GM12878 (cell line): ENCODE measurements around the gene VPS33B. TPM values are rescaled to one million over a fixed set of nuclear protein-coding genes. Genes with fewer than 3 reads are reported as not detected.

Experiments
- BACH1 ChIP-seq: fragments of 450-650 bp; IDR thresholded peaks from 2 replicates; pipeline ENCODE4 v1.6.1; 2017; ENCODE audit warnings: mild to moderate bottlenecking, borderline replicate concordance
- BRCA1 ChIP-seq: IDR thresholded peaks from 2 replicates; pipeline ENCODE4 v1.6.1; 2011; ENCODE audit warnings: low read depth, low read length, improper control_type of control experiment
- CBFB ChIP-seq: IDR thresholded peaks from 2 replicates; pipeline ENCODE4 v1.6.1; 2016; ENCODE audit warnings: antibody characterized with exemption, low read depth
- CEBPB ChIP-seq, 2 experiments: fragments of 150-350 bp in 1 of 2; IDR thresholded peaks; 2 replicates each; pipeline ENCODE4 v1.6.1; 2012 to 2014; ENCODE audit warnings: low read depth in 2 of 2, low read length in 2 of 2, borderline replicate concordance in 1 of 2, inconsistent platforms in 1 of 2
- DPF2 ChIP-seq: fragments of 450-650 bp; IDR thresholded peaks from 2 replicates; pipeline ENCODE4 v1.6.1; 2017; ENCODE audit warnings: mild to moderate bottlenecking
- E2F4 ChIP-seq: IDR thresholded peaks from 2 replicates; pipeline ENCODE4 v1.6.1; 2012; ENCODE audit warnings: low read depth, low read length, improper control_type of control experiment
- EP300 ChIP-seq, 2 experiments: fragments of 150-350 bp in 1 of 2; IDR thresholded peaks; 2 replicates each; pipeline ENCODE4 v1.6.1; 2011 to 2012; ENCODE audit warnings: low read depth in 2 of 2, low read length in 2 of 2, borderline replicate concordance in 1 of 2, improper control_type of control experiment in 1 of 2, inconsistent platforms in 1 of 2; ENCODE audit not compliant: control insufficient read depth in 1 of 2
- EZH2 ChIP-seq: IDR thresholded peaks from 2 replicates; pipeline ENCODE4 v1.6.1; 2012; ENCODE audit warnings: low read depth, mild to moderate bottlenecking, control low read depth, inconsistent platforms, low read length, borderline replicate concordance; ENCODE audit not compliant: control insufficient read depth
- HCFC1 ChIP-seq: fragments of 150-350 bp; IDR thresholded peaks from 2 replicates; pipeline ENCODE4 v1.6.1; 2014; ENCODE audit warnings: low read length
- HDGF ChIP-seq: fragments of 450-650 bp; IDR thresholded peaks from 2 replicates; pipeline ENCODE4 v1.6.1; 2016; ENCODE audit warnings: antibody characterized with exemption
- LARP7 ChIP-seq: fragments of 450-650 bp; IDR thresholded peaks from 2 replicates; pipeline ENCODE4 v1.6.1; 2017; ENCODE audit warnings: mild to moderate bottlenecking
- MXI1 ChIP-seq: fragments of 150-350 bp; IDR thresholded peaks from 2 replicates; pipeline ENCODE4 v1.6.1; 2011; ENCODE audit warnings: low read depth, mild to moderate bottlenecking, inconsistent platforms, low read length, improper control_type of control experiment
- MYB ChIP-seq: fragments of 150-350 bp; IDR thresholded peaks from 2 replicates; pipeline ENCODE4 v1.6.1; 2014; ENCODE audit warnings: mild to moderate bottlenecking, low read depth, low read length, borderline replicate concordance
- NFIC ChIP-seq: IDR thresholded peaks from 2 replicates; pipeline ENCODE4 v1.6.1; 2012; ENCODE audit warnings: low read depth, mild to moderate bottlenecking, inconsistent platforms, low read length, moderate library complexity
- NR2C1 ChIP-seq: fragments of 450-650 bp; IDR thresholded peaks from 2 replicates; pipeline ENCODE4 v1.6.1; 2017; ENCODE audit warnings: antibody characterized with exemption, mild to moderate bottlenecking, moderate library complexity
- RAD21 ChIP-seq: IDR thresholded peaks from 2 replicates; pipeline ENCODE4 v1.6.1; 2011; ENCODE audit warnings: mild to moderate bottlenecking, low read depth, low read length, moderate library complexity; ENCODE audit not compliant: insufficient read depth
- REST ChIP-seq: IDR thresholded peaks from 2 replicates; pipeline ENCODE4 v1.6.1; 2012; ENCODE audit warnings: mild to moderate bottlenecking, low read depth, low read length
- SMC3 ChIP-seq: IDR thresholded peaks from 2 replicates; pipeline ENCODE4 v1.6.1; 2011; ENCODE audit warnings: low read length, improper control_type of control experiment, borderline replicate concordance
- USF1 ChIP-seq: IDR thresholded peaks from 2 replicates; pipeline ENCODE4 v1.6.1; 2011; ENCODE audit warnings: borderline replicate concordance, low read depth, mild to moderate bottlenecking, moderate library complexity, mixed read lengths, low read length; ENCODE audit not compliant: insufficient read depth; ENCODE audit errors: extremely low read length
- WRNIP1 ChIP-seq: IDR thresholded peaks from 2 replicates; pipeline ENCODE4 v1.6.1; 2011; ENCODE audit warnings: low read depth, low read length, improper control_type of control experiment, borderline replicate concordance
- polyA plus RNA-seq, 11 experiments: library from polyadenylated mRNA; depleted of rRNA in 4 of 11; unstranded in 6 of 11; stranded (reverse) in 5 of 11; fragments of >200 nt; fragmentation: Nextera tagmentation in 4 of 11; fragmentation: Illumina TruSeq in 1 of 11; extraction: Ambion mirVana in 4 of 11; extraction: Trizol in 1 of 11; gene quantifications; 1 replicate in 1 of 11; 2 replicates in 10 of 11; pipeline versions ENCODE4 v1.2.1 to v1.2.3, GENCODE V29; 2011 to 2016; ENCODE audit warnings: inconsistent platforms in 2 of 11, missing spikeins in 2 of 11, low read depth in 1 of 11
- total RNA-seq, 4 experiments: library from RNA; depleted of rRNA in 3 of 4; stranded (reverse); fragments of >200 nt in 3 of 4; fragmentation: Illumina TruSeq in 1 of 4; extraction: Trizol in 1 of 4; gene quantifications; 2 replicates each; pipeline versions ENCODE4 v1.2.1 to v1.2.3, GENCODE V29; 2013 to 2021

VPS33B gene
- total and polyA plus RNA-seq, 10 of the 15 experiments (the other 5 are each of a cell fraction or from before 2014, with no cell fraction given) = 11.4 to 21.5 (median 15.2) TPM

GRCh38 chr15:90954712-90955623 lies 67.4 kb downstream of the VPS33B start, which contains the start of gene RCCD1 (continued):
- TF ChIP-seq USF1 = peak; percentile 99
- peak; percentile 87 for TF ChIP-seq DPF2
- peak; percentile 37; the same call in 1 of the 2 replicates for TF ChIP-seq BACH1
- no peak for TF ChIP-seq WRNIP1
- TF ChIP-seq MXI1 = peak; percentile 91
- peak; percentile 65; the same call in 1 of the 2 replicates for TF ChIP-seq CBFB
- TF ChIP-seq HDGF = peak; percentile 70; the same call in 1 of the 2 replicates
- no peak for TF ChIP-seq NFIC
- peak; percentile 25; the same call in 1 of the 2 replicates for TF ChIP-seq NR2C1
- no peak for TF ChIP-seq CEBPB (IDR thresholded peaks at IDR 0.05; ENCODE audit: borderline replicate concordance in 1 of 2, low read depth in 2 of 2, low read length in 2 of 2)
- TF ChIP-seq BRCA1 = no peak
- peak; percentile 91 for TF ChIP-seq LARP7
- TF ChIP-seq SMC3 = peak; percentile 15; the same call in 1 of the 2 replicates
- TF ChIP-seq REST = no peak
- TF ChIP-seq EZH2 = no peak
- TF ChIP-seq MYB = no peak
- TF ChIP-seq HCFC1 = no peak
- no peak; a peak in 1 of 4 replicates for TF ChIP-seq EP300 (IDR thresholded peaks at IDR 0.05; ENCODE audit: borderline replicate concordance in 1 of 2, control insufficient read depth in 1 of 2, low read depth in 2 of 2, low read length in 2 of 2)
- TF ChIP-seq E2F4 = peak; percentile 99
- TF ChIP-seq RAD21 = no peak
